ENCODE results near the gene CCM2. TPM values are rescaled to one million over a fixed set of nuclear protein-coding genes. Genes with fewer than 3 reads are reported as not detected.

CCM2 gene
- total RNA-seq, 3 donors from 2014 or later = 32.3 to 45.3 (median 35.4) TPM

- no peak for TF ChIP-seq CTCF (IDR thresholded peaks at IDR 0.05)
- no peak for TF ChIP-seq POLR2AphosphoS5 (IDR thresholded peaks at IDR 0.05)
- TF ChIP-seq POLR2A (IDR thresholded peaks at IDR 0.05) = no peak
- intact Hi-C loops (cut with DNase I; ENCODE audit: low total_unique reads) = no loop called here
- H3K36me3 ChIP-seq = no peaks in the 10 kb centered on the region
- no peaks in the 10 kb centered on the region for H3K4me1 ChIP-seq
- no peaks in the 10 kb centered on the region for H3K9me3 ChIP-seq
- H3K27ac ChIP-seq = no peak overlapping the region
- no peak overlapping the region for H3K4me3 ChIP-seq
- H3K27me3 ChIP-seq = no peaks in the 10 kb centered on the region
- peak in 1 of 2 donors; percentile 3 for DNase-seq (ENCODE audit: low spot score in 2 of 2)
These were observed 53.9 kb downstream of the CCM2 start for GRCh38 chr7:45053941-45054340.

- DNase-seq (ENCODE audit: low spot score in 2 of 2) = peak in 1 of 2 donors; percentile 34
- TF ChIP-seq CTCF (IDR thresholded peaks at IDR 0.05) (no peak), POLR2A (IDR thresholded peaks at IDR 0.05) (no peak), POLR2AphosphoS5 (IDR thresholded peaks at IDR 0.05) (no peak)
- H3K27ac ChIP-seq = no peak overlapping the region
- H3K4me3 ChIP-seq = no peak overlapping the region
- H3K9me3 ChIP-seq = no peaks in the 10 kb centered on the region
- no peaks in the 10 kb centered on the region for H3K27me3 ChIP-seq
- no peaks in the 10 kb centered on the region for H3K4me1 ChIP-seq
- H3K36me3 ChIP-seq = no peaks in the 10 kb centered on the region
- intact Hi-C loops (cut with DNase I; ENCODE audit: low total_unique reads) = no loop called here
These were observed 54.4 kb downstream of the CCM2 start for GRCh38 chr7:45054442-45054841.

GRCh38 chr7:45055016-45055415 is 55.0 kb downstream of the CCM2 start:
- H3K27me3 ChIP-seq = no peaks in the 10 kb centered on the region
- H3K4me1 ChIP-seq = no peaks in the 10 kb centered on the region
- H3K4me3 ChIP-seq = no peak overlapping the region
- no peaks in the 10 kb centered on the region for H3K36me3 ChIP-seq
- intact Hi-C loops (cut with DNase I; ENCODE audit: low total_unique reads) = no loop called here
- no peaks in the 10 kb centered on the region for H3K9me3 ChIP-seq
- no peak overlapping the region for H3K27ac ChIP-seq
- TF ChIP-seq POLR2AphosphoS5 (IDR thresholded peaks at IDR 0.05) (no peak), POLR2A (IDR thresholded peaks at IDR 0.05) (no peak), CTCF (IDR thresholded peaks at IDR 0.05) (no peak)
- peak in 1 of 2 donors; percentile 7 for DNase-seq (ENCODE audit: low spot score in 2 of 2)

GRCh38 chr7:45055594-45056219 is 55.7 kb downstream of the CCM2 start:
- no peaks in the 10 kb centered on the region for H3K27me3 ChIP-seq
- H3K36me3 ChIP-seq = no peaks in the 10 kb centered on the region
- intact Hi-C loops (cut with DNase I; ENCODE audit: low total_unique reads) = no loop called here
- H3K27ac ChIP-seq = no peak overlapping the region
- H3K4me1 ChIP-seq = no peaks in the 10 kb centered on the region
- no peak for DNase-seq (ENCODE audit: low spot score in 2 of 2)
- no peak overlapping the region for H3K4me3 ChIP-seq
- TF ChIP-seq CTCF (IDR thresholded peaks at IDR 0.05) (no peak), POLR2AphosphoS5 (IDR thresholded peaks at IDR 0.05) (no peak), POLR2A (IDR thresholded peaks at IDR 0.05) (no peak)
- no peaks in the 10 kb centered on the region for H3K9me3 ChIP-seq

GRCh38 chr7:45057878-45058277 is 57.9 kb downstream of the CCM2 start:
- H3K4me1 ChIP-seq = no peaks in the 10 kb centered on the region
- no peaks in the 10 kb centered on the region for H3K9me3 ChIP-seq
- no peaks in the 10 kb centered on the region for H3K36me3 ChIP-seq
- H3K27ac ChIP-seq = no peak overlapping the region
- intact Hi-C loops (cut with DNase I; ENCODE audit: low total_unique reads) = no loop called here
- H3K4me3 ChIP-seq = no peak overlapping the region
- H3K27me3 ChIP-seq = no peaks in the 10 kb centered on the region
- DNase-seq (ENCODE audit: low spot score in 2 of 2) = peak in 1 of 2 donors; percentile 19
- no peak for TF ChIP-seq CTCF (IDR thresholded peaks at IDR 0.05)
